Astrocyte (in vitro differentiated cells and primary cell): Measurements from ENCODE around the gene GAPVD1. TPM values are rescaled to one million over a fixed set of nuclear protein-coding genes. Genes with fewer than 3 reads are reported as not detected.

ENCODE experiments used
- DNase-seq: peaks from one replicate; pipeline ENCODE4 v3.0.0-alpha.2; 2010; ENCODE audit warnings: low read depth
- FAIRE-seq: peaks from 2 replicates; lab custom pipeline; 2011; peaks lifted over from hg19 to GRCh38; lab: Jason Lieb, UNC
- H2AFZ ChIP-seq: 2 replicates; pipeline ENCODE4 v1.6.0; 2012; ENCODE audit warnings: low read depth, low read length, inconsistent platforms
- H3K27ac ChIP-seq: 2 replicates; pipeline ENCODE4 v1.5.1; 2011; ENCODE audit warnings: low read depth, low read length, inconsistent platforms
- H3K27me3 ChIP-seq: 2 replicates; pipeline ENCODE4 v1.6.0; 2011; ENCODE audit warnings: low read length, inconsistent platforms; ENCODE audit not compliant: insufficient read depth
- H3K36me3 ChIP-seq: 2 replicates; pipeline ENCODE4 v1.5.1; 2011; ENCODE audit warnings: low read length, inconsistent platforms; ENCODE audit not compliant: insufficient read depth
- H3K4me1 ChIP-seq: 2 replicates; pipeline ENCODE4 v1.5.1; 2011; ENCODE audit warnings: low read length, inconsistent platforms; ENCODE audit not compliant: insufficient read depth
- H3K4me2 ChIP-seq: 2 replicates; pipeline ENCODE4 v1.6.0; 2012; ENCODE audit warnings: low read length, inconsistent platforms
- H3K4me3 ChIP-seq: 2 replicates; pipeline ENCODE4 v1.5.1; 2011; ENCODE audit warnings: low read depth, mild to moderate bottlenecking, low read length, inconsistent platforms; ENCODE audit not compliant: insufficient read depth
- H3K79me2 ChIP-seq: 2 replicates; pipeline ENCODE4 v1.6.0; 2012; ENCODE audit warnings: mild to moderate bottlenecking, low read length, inconsistent platforms; ENCODE audit not compliant: insufficient read depth
- H3K9ac ChIP-seq: 2 replicates; pipeline ENCODE4 v1.6.0; 2012; ENCODE audit warnings: mild to moderate bottlenecking, low read length, inconsistent platforms
- H3K9me3 ChIP-seq: 2 replicates; pipeline ENCODE4 v1.5.1; 2012; ENCODE audit warnings: low read depth, mild to moderate bottlenecking, low read length, inconsistent platforms; ENCODE audit not compliant: insufficient read depth
- H4K20me1 ChIP-seq: 2 replicates; pipeline ENCODE4 v1.6.0; 2012; ENCODE audit warnings: low read length, inconsistent platforms; ENCODE audit not compliant: insufficient read depth
- H3K27ac Mint-ChIP-seq: one replicate; pipeline ENCODE4 v1.8.0; 2021; ENCODE audit warnings: mild to moderate bottlenecking, mixed read lengths; ENCODE audit not compliant: unreplicated experiment
- H3K27me3 Mint-ChIP-seq: one replicate; pipeline ENCODE4 v1.8.0; 2021; ENCODE audit warnings: low read depth, mixed read lengths; ENCODE audit not compliant: unreplicated experiment
- H3K36me3 Mint-ChIP-seq: one replicate; pipeline ENCODE4 v1.8.0; 2021; ENCODE audit warnings: low read depth, mixed read lengths; ENCODE audit not compliant: unreplicated experiment
- H3K4me1 Mint-ChIP-seq: one replicate; pipeline ENCODE4 v1.8.0; 2021; ENCODE audit warnings: low read depth, mixed read lengths; ENCODE audit not compliant: unreplicated experiment
- H3K4me3 Mint-ChIP-seq: one replicate; pipeline ENCODE4 v1.8.0; 2021; ENCODE audit warnings: mild to moderate bottlenecking, moderate library complexity, mixed read lengths; ENCODE audit not compliant: unreplicated experiment
- H3K9me3 Mint-ChIP-seq: one replicate; pipeline ENCODE4 v1.8.0; 2021; ENCODE audit warnings: mild to moderate bottlenecking, mixed read lengths; ENCODE audit not compliant: unreplicated experiment
- CTCF ChIP-seq: IDR thresholded peaks from 2 replicates; pipeline ENCODE4 v1.5.1; 2011; ENCODE audit warnings: low read depth, mild to moderate bottlenecking, inconsistent platforms, low read length, moderate library complexity; ENCODE audit not compliant: insufficient read depth
- EZH2 ChIP-seq: IDR thresholded peaks from 2 replicates; pipeline ENCODE4 v1.6.1; 2012; ENCODE audit warnings: mild to moderate bottlenecking, low read length, inconsistent platforms; ENCODE audit not compliant: insufficient read depth
- total RNA-seq: library from RNA; stranded (reverse); gene quantifications from 2 replicates; pipeline ENCODE4 v1.2.1, GENCODE V29; 2021

The GAPVD1 gene
- total RNA-seq, 1 donor from 2014 or later = 54.4 TPM

GRCh38 chr9:125337236-125337635, 75.6 kb downstream of the GAPVD1 start:
- Mint-ChIP-seq H3K27ac (no peak overlapping the region), H3K27me3 (no peaks in the 10 kb centered on the region), H3K36me3 (peaks cover 27% of the 10 kb centered on the region), H3K9me3 (no peaks in the 10 kb centered on the region), H3K4me3 (no peak overlapping the region), H3K4me1 (no peaks in the 10 kb centered on the region)
- Histone ChIP-seq H4K20me1 (no peaks in the 10 kb centered on the region), H3K79me2 (no peaks in the 10 kb centered on the region), H3K9ac (no peak overlapping the region), H3K9me3 (no peaks in the 10 kb centered on the region), H3K4me1 (no peaks in the 10 kb centered on the region), H3K27me3 (no peaks in the 10 kb centered on the region), H3K36me3 (peaks cover 36% of the 10 kb centered on the region), H3K4me2 (no peak overlapping the region), H3K4me3 (no peak overlapping the region), H3K27ac (no peak overlapping the region), H2AFZ (no peak overlapping the region)
- FAIRE-seq (no peak), DNase-seq (no peak)
- TF ChIP-seq CTCF = no peak
- TF ChIP-seq EZH2 = no peak

DNA sequence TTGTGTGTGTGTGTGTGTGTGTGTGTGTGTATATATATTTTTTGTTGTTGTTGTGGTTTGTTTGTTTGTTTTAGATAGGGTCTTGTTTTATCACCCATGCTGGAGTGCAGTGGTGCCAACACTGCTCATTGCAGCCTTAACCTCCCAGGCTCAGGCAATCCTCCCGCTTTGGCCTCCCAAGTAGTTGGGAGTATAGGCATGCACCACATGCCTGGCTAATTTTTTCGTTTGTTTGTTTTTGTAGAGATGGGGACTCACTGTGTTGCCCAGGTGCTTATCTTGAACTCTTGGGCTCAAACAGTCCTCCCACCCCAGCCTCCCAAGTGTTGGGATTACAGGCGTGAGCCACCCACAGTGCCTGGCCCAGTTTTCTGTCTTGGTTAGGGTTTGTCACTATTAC, 77.3 kb downstream of the GAPVD1 start:
- H3K36me3 ChIP-seq = peaks cover 30% of the 10 kb centered on the region

More for the DNA sequence above, 77.3 kb downstream of the GAPVD1 start:
- H2AFZ ChIP-seq = no peak overlapping the region
- no peak overlapping the region for H3K9ac ChIP-seq
- Mint-ChIP-seq H3K4me3 (no peak overlapping the region), H3K36me3 (peaks cover 23% of the 10 kb centered on the region), H3K27me3 (no peaks in the 10 kb centered on the region), H3K27ac (no peak overlapping the region), H3K4me1 (peaks cover 3% of the 10 kb centered on the region), H3K9me3 (no peaks in the 10 kb centered on the region)
- no peak overlapping the region for H3K4me3 ChIP-seq
- H3K27me3 ChIP-seq = no peaks in the 10 kb centered on the region
- no peak for DNase-seq
- no peak for TF ChIP-seq EZH2
- TF ChIP-seq CTCF = no peak
- FAIRE-seq = no peak
- no peaks in the 10 kb centered on the region for H3K9me3 ChIP-seq
- H3K4me1 ChIP-seq = no peaks in the 10 kb centered on the region
- H4K20me1 ChIP-seq = no peaks in the 10 kb centered on the region
- H3K27ac ChIP-seq = no peak overlapping the region
- H3K4me2 ChIP-seq = no peak overlapping the region
- no peaks in the 10 kb centered on the region for H3K79me2 ChIP-seq
